HG03460 (cell line): ENCODE measurements around the gene DPP10.
"Not testable (repeated sequence)": the region's sequence is repeated elsewhere in the genome, so short reads cannot be mapped to it uniquely, and the experiment has no call there.

Experiments
- ATAC-seq: cut with Tn5 transposase; IDR thresholded peaks from one replicate; pipeline ENCODE4 v1.9.1; 2021; ENCODE audit not compliant: unreplicated experiment

The DPP10 gene

DNA sequence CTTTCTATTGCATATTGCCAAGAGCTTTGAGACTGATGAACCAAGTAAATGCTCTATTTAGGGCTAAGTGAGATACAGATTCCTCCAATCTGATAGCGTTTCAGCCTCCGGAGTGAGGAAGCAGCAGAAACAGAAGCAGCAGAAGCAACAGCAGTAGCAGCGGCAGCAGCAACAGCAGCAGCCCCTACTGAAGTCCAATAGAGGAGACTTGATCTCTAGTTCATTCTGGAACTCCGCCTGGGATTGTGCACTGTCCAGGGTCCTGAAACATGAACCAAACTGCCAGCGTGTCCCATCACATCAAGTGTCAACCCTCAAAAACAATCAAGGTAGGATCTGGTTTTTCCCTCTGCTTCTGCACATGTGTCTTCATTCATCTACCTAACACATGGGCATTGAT lies at the start of gene DPP10:
Gene DPP10 (plus strand): TSS at position 132 of the 400 bp plus-strand sequence.
- no peak for ATAC-seq

GRCh38 chr2:114400890-114401289 lies 41.6 kb upstream of the DPP10 start:
- no peak for ATAC-seq

DNA sequence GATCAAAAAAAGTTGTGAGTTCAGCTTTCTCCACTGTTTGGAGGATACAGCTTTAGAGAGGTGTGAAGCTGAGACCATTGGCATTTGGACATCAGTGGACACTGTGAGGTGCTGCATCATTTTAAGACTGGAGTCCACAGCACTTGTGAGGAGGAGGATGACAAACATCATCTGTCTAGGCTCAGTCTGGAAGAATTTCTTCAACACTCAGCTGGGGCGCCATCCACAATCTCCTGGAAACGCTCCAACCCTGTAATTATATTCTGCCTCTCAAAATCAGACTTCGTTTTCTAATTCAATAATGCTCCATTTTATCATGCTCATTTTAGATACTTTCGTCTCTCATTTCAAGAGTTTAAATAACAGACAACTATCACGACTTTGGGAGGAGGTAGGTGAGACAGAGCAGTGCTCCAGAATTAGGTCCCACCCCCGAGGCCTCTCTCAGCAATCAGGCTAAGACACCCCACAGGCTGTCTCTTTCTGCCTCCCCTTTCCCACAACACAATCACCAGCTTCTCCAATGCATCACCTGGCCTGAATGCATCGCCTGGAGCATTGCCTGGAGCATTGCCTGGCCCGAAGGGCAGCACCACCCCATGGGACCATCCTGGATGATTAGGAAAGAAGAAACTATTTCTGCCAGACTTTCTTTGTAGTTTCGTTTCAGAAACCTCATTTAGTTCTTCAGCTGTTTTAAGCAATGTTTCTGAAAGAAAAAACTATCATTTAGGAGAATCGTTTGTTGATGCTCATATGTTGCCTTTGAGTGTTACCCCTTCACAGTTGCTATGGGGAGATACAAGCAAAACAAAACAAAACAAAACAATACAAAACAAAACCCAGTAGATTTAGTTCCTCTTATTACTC lies 37.0 kb upstream of the DPP10 start:
- no peak for ATAC-seq

DNA sequence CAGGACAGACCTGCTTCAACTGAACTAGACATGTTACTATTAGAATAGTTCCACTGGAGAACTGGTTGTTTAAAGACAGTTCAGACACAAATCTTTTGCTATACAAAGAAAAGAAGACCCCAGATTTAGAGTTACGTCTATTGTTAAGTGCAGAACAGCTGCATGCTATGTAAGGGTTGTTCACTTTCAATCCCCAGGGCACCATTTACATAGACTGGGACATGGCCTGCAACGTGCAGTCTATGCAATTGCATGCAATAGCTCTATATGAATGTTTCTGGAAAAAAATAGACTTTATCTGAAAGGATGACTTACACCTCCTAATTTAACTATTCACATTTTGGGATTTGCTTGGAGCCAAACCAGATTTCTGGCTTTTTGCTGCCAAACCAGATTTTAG lies 36.1 kb upstream of the DPP10 start:
- ATAC-seq, result no peak

- not testable (repeated sequence) for ATAC-seq
Observed at GRCh38 chr2:114407353-114407752, 35.1 kb upstream of the DPP10 start.

DNA sequence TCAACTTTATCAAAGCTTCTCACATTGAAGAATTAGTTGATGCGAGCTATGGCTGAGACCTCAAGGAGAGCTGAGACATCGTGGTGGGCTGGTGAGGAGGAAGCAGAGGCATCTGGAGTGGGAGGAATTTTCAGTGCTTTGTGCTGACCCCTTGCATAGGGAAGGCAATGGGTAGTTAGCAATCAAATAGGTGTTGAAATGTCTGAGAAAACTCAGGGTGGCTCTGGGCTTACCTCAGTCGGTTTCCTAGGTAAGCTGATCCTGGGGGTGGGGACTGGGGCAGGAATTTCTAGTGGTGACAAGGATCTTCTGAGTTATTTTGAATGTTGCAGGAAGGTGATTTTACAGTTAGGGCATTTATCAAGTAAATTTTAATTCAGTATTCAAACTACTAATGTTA lies 20.7 kb upstream of the DPP10 start:
- ATAC-seq, result no peak

DNA sequence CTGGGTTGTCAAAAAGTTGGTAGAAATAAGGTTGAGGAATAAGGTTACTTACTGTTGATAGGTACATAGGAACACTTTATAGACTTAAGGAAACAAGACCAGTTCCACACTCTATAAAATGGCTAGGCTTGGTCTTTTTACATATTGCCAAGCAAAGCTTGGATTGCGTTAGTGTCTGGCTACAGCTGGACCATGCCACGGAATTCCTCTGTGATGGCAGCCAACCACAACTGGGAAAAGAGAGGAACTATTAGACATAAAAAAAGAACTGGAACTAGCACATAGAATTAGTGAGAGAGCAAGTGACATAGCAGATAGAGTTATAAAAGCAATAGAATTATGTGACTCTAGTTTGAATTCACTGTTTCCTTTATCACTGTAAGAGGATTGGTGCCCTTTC lies 17.7 kb upstream of the DPP10 start:
- no peak for ATAC-seq

- ATAC-seq, result no peak
Observed at GRCh38 chr2:114426756-114427155, 15.7 kb upstream of the DPP10 start.

- ATAC-seq, result no peak
Observed at GRCh38 chr2:114436329-114436728, 6.1 kb upstream of the DPP10 start.

GRCh38 chr2:114446571-114446970 lies 4.1 kb downstream of the DPP10 start:
- no peak for ATAC-seq

DNA sequence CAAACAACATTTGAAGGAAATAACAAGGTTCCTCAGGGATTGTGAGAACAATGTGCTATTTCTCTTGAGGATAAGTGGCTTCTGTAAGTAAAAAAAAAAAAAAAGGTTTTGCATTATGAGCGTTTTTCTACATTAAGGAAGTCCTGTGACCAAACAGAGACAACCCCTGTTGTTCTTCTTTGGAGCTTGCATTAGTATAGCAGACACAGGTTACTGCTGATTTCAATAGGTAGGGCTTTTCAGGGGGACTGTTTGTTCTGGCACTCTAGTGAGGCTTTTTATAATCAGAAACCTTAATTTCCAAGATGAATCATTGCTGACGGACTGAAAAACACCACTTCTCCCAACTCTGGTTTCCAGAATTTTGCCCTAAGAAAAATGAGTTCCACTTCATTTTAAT lies 8.2 kb downstream of the DPP10 start:
- no peak for ATAC-seq

GRCh38 chr2:114456566-114456965 lies 14.1 kb downstream of the DPP10 start:
- no peak for ATAC-seq

- ATAC-seq, result no peak
Observed at GRCh38 chr2:114457956-114458355, 15.5 kb downstream of the DPP10 start.

DNA sequence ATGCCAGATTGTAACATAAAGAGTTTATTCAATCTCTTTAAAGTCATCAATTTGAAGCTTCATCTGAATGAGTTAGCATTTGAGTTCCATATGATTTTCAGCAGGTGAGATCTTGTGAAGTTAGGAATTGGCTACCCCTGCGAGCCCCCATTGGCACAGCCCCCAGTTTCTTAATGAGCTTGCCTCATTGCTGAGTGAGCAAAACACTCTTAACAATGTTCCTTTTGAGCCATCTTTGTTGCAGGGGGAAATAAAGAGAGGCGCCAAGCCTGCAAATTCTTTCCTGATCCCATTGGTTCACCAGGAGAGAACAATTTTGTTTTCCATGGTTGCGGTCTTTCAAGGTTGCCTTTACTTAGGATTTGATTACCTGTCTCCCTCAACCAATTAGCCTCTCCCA lies 18.7 kb downstream of the DPP10 start:
- ATAC-seq, result no peak

DNA sequence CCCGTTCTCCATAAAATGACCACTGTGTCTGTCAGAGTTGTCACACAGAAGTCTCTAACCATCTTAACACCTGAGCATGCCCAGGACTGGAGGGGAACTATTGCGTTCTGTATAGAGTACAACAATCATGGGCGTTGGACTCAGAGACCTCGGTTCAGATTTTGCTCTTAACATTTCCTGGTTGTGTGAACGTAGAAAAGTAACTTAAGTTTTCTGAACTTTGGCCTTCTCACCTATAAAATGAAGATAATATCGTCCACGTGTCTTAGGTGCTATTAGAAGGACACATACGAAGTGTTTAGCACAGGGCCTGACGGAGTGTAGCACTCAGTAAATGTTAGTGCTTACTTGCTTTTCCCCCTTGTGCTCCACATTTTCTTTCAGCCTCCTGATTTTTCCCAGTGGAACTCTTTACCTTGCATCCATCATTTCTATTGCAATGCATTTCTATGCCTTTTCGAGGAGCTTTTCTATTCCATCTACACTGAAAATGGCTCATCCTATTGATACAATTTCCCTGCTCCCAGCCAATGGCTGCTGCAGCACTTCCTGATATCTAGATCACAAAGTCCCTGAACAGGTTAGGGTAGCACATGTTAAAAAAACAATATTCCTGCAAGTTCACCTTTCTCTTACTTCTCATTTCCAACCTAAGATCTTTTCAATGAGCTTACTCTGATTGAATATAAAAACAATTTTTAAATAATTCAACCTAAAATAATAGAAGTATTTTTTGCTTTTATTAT lies 22.7 kb downstream of the DPP10 start:
- no peak for ATAC-seq

DNA sequence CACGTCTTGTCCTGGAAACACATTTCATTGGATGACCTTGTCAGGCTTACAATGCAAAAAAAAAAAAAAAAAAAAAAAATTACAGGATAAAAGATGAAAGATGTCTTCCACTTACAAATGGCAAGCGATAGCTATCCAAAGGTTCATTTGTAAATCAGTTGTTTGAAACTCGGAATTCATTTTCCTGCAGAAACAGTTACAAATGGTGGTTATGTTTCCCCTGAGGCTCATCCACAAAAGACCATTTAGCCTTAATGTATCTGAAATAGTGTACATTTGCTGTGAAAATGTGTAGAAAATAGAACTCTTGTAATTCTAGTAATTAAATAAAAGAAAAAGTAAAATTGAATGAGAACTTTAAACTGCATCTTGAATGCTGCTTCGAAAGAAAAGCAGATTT lies 25.9 kb downstream of the DPP10 start:
- ATAC-seq, result no peak

- ATAC-seq, result no peak
Observed at GRCh38 chr2:114472246-114472645, 29.8 kb downstream of the DPP10 start.

DNA sequence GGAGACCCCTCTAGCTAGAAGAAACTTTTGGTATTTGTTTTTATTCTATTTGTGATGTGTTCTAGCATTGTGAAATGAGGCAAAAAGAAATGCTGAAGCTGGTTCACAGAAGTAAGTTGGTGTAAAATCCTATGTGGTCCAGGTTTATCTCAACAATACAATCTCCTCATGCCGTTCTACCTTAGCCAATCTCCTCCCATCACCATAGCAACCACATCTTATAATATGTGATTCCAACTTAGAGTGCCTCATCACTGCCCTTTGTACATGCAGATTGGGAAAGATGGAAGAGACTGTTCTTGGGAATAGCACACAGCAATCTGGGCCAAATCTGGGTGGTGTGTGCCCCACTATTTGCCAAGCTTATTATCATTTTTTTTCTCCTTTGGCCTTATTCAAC lies 30.3 kb downstream of the DPP10 start:
- no peak for ATAC-seq

- no peak for ATAC-seq
Observed at GRCh38 chr2:114488841-114489530, 46.5 kb downstream of the DPP10 start.

GRCh38 chr2:114495046-114495445 lies 52.6 kb downstream of the DPP10 start:
- ATAC-seq, result no peak

DNA sequence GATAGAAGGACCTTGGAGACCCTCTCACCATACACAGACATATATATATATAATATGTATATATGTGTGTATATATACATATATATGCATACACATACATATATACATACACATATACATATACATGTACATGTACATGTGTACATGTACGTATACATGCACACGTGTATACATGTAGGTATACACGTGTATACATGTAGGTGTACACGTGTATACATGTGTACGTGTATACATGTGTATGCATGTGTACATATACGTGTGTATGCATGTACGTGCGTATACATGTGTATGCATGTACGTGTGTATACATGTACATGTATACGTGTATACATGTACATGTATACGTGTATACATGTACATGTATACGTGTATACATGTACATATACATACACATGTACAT lies 54.5 kb downstream of the DPP10 start:
- no peak for ATAC-seq

GRCh38 chr2:114499101-114499500 lies 56.7 kb downstream of the DPP10 start:
- no peak for ATAC-seq
